Endometrium (tissue), 2 donors: ENCODE results near the gene ZNF561.

Source experiments
- FAIRE-seq: peaks from 2 replicates; lab custom pipeline; 2012; peaks lifted over from hg19 to GRCh38; lab: Jason Lieb, UNC
- donor health status: control.
- donor health status: control.

ZNF561 gene

DNA sequence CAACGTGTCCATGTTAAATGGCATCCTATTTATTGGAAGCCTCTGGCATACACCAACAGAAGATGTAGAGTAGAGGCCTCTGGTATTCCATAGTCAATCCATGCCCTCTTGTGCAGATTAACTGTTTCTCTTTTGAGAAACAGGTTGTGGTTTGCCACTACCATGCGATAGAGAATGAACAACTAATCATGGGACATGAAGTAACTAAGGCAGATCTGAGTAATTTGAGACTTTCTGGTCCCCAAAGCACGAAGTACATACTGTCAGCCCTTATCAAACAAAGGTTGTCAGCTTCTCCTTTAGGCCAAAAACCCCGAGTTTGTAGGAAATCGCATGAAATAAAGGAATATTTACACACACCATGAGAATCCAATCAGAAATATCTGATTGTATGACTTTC is 40.3 kb downstream of the ZNF561 start:
- no peak for FAIRE-seq

DNA sequence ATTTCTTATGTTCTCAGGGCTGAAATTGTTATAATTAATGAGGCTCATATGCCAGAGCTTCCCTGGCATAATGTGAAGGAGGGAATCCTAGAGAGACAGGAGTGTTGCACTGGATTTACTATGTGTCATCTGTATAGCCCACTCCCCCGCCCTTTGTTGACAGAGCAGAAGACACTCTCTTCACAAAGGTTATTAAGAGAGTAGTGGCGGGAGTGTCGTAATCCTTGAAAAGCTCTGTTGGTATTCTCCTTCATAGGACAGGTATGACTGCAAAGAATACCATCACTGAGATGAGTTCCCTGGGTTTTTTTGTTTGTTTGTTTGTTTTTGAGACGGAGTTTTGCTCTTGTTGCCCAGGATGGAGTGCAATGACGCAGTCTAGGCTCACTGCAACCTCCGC is 50.8 kb downstream of the ZNF561 start:
- FAIRE-seq = no peak

GRCh38 chr19:9566729-9567128 is 54.3 kb downstream of the ZNF561 start:
- no peak for FAIRE-seq

- no peak for FAIRE-seq
These were observed 54.9 kb downstream of the ZNF561 start for GRCh38 chr19:9565900-9566705.
